Measurements from ENCODE around the gene CSTPP1. TPM values are rescaled to one million over a fixed set of nuclear protein-coding genes. Genes with fewer than 3 reads are reported as not detected.

CSTPP1 gene
- total RNA-seq, 2 donors from 2014 or later, result 23.4 to 27.6 TPM

DNA sequence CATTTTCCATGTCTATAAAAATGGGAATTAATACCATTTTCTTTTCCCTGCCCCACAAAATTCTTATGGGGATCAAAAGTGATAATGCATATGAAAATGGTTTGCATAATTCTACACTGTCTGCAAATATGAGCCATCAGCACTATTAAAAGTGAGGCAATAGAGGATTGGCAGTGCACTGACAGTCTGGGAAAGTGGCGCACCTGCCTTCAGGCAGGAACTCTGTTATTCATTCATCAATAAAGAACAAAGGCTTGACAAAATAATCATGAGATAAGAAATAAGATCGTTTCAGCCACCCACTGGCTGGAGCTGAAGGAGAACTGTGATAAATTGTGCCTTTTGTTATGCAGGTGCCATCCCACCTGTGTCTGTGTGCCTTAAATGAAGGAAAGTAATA is 190.7 kb downstream of the CSTPP1 start:
- H3K27me3 ChIP-seq (replicated peaks; ENCODE audit: insufficient read depth), result no peaks in the 10 kb centered on the region
- H3K9me3 ChIP-seq, result no peaks in the 10 kb centered on the region
- no peak for DNase-seq (ENCODE audit: low spot score)
- no peak overlapping the region for H3K4me3 ChIP-seq
- ATAC-seq (ENCODE audit: insufficient number of reproducible peaks, low FRiP score, low read depth), result no peak
- TF ChIP-seq CTCF (IDR thresholded peaks at IDR 0.05), result no peak
- no peaks in the 10 kb centered on the region for H3K36me3 ChIP-seq
- no peaks in the 10 kb centered on the region for H3K4me1 ChIP-seq (ENCODE audit: control insufficient read depth in 1 of 2, low read depth in 2 of 2)
- no peak overlapping the region for H3K27ac ChIP-seq

DNA sequence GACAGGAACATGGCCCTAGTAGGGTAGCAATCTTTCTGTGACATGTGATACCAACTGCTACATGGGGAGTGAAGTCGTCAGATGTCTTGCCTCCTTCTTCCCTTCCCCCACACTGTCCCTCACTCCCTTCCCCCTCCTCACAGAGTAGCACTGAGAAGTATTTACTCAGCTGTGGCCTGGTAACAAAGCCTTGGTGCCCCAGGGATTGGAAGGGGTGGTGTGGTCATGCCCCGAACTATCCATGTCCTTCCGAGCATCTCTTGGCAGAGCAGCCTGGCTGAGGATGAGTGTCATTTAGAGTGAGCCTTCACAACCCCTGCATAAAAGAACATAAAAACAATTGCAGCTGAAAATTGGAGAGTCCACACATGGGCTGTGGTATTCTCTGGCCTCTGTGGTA is 194.0 kb downstream of the CSTPP1 start:
- TF ChIP-seq CTCF (IDR thresholded peaks at IDR 0.05), result no peak
- no peaks in the 10 kb centered on the region for H3K36me3 ChIP-seq
- no peaks in the 10 kb centered on the region for H3K27me3 ChIP-seq (replicated peaks; ENCODE audit: insufficient read depth)
- H3K4me3 ChIP-seq, result no peak overlapping the region
- H3K9me3 ChIP-seq, result no peaks in the 10 kb centered on the region
- DNase-seq (ENCODE audit: low spot score) (no peak), ATAC-seq (ENCODE audit: insufficient number of reproducible peaks, low FRiP score, low read depth) (no peak)
- H3K27ac ChIP-seq, result no peak overlapping the region
- H3K4me1 ChIP-seq (ENCODE audit: control insufficient read depth in 1 of 2, low read depth in 2 of 2), result no peaks in the 10 kb centered on the region

- DNase-seq (ENCODE audit: low spot score) (no peak), ATAC-seq (ENCODE audit: insufficient number of reproducible peaks, low FRiP score, low read depth) (no peak)
Observed at GRCh38 chr11:47131136-47131535, 194.6 kb downstream of the CSTPP1 start.

DNA sequence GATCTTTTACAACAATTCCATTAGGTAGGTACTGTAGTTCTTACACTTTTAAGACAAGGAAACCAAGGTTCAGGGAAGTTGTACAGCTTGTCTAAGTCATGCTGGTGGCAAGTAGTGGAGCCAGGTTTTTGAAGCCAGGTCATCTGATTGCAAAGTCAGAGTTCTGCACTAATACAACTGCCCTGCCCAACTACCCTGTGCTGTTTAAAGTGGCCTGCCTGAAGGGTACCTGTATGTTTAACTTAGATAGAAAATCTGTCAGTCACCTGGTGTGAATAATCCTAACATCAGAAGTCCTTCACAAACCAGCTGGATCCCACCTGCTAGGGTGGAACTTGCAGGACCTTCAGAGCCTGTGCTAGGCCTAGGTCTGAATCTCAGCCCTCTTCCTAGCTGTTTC is 195.9 kb downstream of the CSTPP1 start:
- TF ChIP-seq CTCF (IDR thresholded peaks at IDR 0.05), result no peak
- H3K36me3 ChIP-seq, result no peaks in the 10 kb centered on the region
- H3K9me3 ChIP-seq, result no peaks in the 10 kb centered on the region
- no peaks in the 10 kb centered on the region for H3K4me1 ChIP-seq (ENCODE audit: control insufficient read depth in 1 of 2, low read depth in 2 of 2)
- H3K4me3 ChIP-seq, result no peak overlapping the region
- no peak overlapping the region for H3K27ac ChIP-seq
- H3K27me3 ChIP-seq (replicated peaks; ENCODE audit: insufficient read depth), result no peaks in the 10 kb centered on the region
- DNase-seq (ENCODE audit: low spot score) (no peak), ATAC-seq (ENCODE audit: insufficient number of reproducible peaks, low FRiP score, low read depth) (no peak)

More at GRCh38 chr11:47131136-47131535, 194.6 kb downstream of the CSTPP1 start:
- H3K36me3 ChIP-seq, result no peaks in the 10 kb centered on the region
- H3K9me3 ChIP-seq, result no peaks in the 10 kb centered on the region
- no peaks in the 10 kb centered on the region for H3K27me3 ChIP-seq (replicated peaks; ENCODE audit: insufficient read depth)
- no peaks in the 10 kb centered on the region for H3K4me1 ChIP-seq (ENCODE audit: control insufficient read depth in 1 of 2, low read depth in 2 of 2)
- H3K27ac ChIP-seq, result no peak overlapping the region
- no peak for TF ChIP-seq CTCF (IDR thresholded peaks at IDR 0.05)
- H3K4me3 ChIP-seq, result no peak overlapping the region

DNA sequence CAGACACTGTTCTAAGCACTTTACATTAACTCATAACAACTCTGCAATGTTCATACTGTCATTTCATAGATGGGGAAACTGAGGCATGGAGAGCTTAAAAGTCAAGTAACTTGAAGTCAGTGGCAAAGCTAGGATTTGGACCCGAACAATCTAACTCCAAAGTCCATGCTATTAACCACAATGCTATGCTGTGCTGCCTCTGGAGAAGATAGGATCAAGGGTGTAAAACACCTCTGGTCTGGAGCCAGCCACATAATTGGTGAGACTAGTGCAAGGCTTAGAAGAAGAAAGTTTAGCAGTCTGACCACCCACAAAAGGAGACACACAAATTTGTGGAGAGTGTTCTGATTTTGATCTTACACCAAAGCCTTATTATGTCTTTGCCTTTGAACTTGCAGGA is 196.4 kb downstream of the CSTPP1 start:
- Histone ChIP-seq H3K27ac (no peak overlapping the region), H3K9me3 (no peaks in the 10 kb centered on the region), H3K4me1 (ENCODE audit: control insufficient read depth in 1 of 2, low read depth in 2 of 2) (no peaks in the 10 kb centered on the region), H3K36me3 (no peaks in the 10 kb centered on the region), H3K27me3 (replicated peaks; ENCODE audit: insufficient read depth) (no peaks in the 10 kb centered on the region), H3K4me3 (no peak overlapping the region)
- no peak for DNase-seq (ENCODE audit: low spot score)
- TF ChIP-seq CTCF (IDR thresholded peaks at IDR 0.05), result no peak
- ATAC-seq (ENCODE audit: insufficient number of reproducible peaks, low FRiP score, low read depth), result no peak
